Measurements from ENCODE around the gene GMEB1.
"Not testable (repeated sequence)": the region's sequence is repeated elsewhere in the genome, so short reads cannot be mapped to it uniquely, and the experiment has no call there.

GMEB1 gene

GRCh38 chr1:28668191-28668955 is at the start of gene GMEB1:
Gene GMEB1, plus strand, starts transcription at chr1:28668784. Its CDS starts 14,829 bp downstream, at chr1:28683613.
- no peaks in the 10 kb centered on the region for H3K27me3 ChIP-seq (ENCODE audit: control insufficient read depth, insufficient read depth, low read length)
- H3K4me3 ChIP-seq (ENCODE audit: low read depth, low read length), result peak within 1 kb of the TSS; percentile 82
- peak within 1 kb of the TSS; percentile 97 for H3K27ac ChIP-seq (ENCODE audit: low read depth, low read length)
- H3K4me1 ChIP-seq (ENCODE audit: control insufficient read depth, insufficient read depth, low read length), result 0 out of 2 replicates have a peak, but pooled peaks cover 10% of the 10 kb centered on the region
- no peaks in the 10 kb centered on the region for H3K9me3 ChIP-seq (ENCODE audit: control insufficient read depth, insufficient read depth, low read length)
- no peaks in the 10 kb centered on the region for H3K36me3 ChIP-seq (ENCODE audit: control insufficient read depth, insufficient read depth, low read length)
- peak within 1 kb of the TSS; percentile 89 for H3K9ac ChIP-seq (ENCODE audit: low read depth, low read length)

GRCh38 chr1:28631713-28632112 is 36.9 kb upstream of the GMEB1 start:
- no peaks in the 10 kb centered on the region; the same call in 1 of the 2 replicates for H3K36me3 ChIP-seq (ENCODE audit: control insufficient read depth, insufficient read depth, low read length)
- no peak overlapping the region for H3K9ac ChIP-seq (ENCODE audit: low read depth, low read length)
- no peak overlapping the region for H3K4me3 ChIP-seq (ENCODE audit: low read depth, low read length)
- H3K27me3 ChIP-seq (ENCODE audit: control insufficient read depth, insufficient read depth, low read length), result no peaks in the 10 kb centered on the region
- H3K4me1 ChIP-seq (ENCODE audit: control insufficient read depth, insufficient read depth, low read length), result no peaks in the 10 kb centered on the region
- H3K27ac ChIP-seq (ENCODE audit: low read depth, low read length), result no peak overlapping the region
- H3K9me3 ChIP-seq (ENCODE audit: control insufficient read depth, insufficient read depth, low read length), result no peaks in the 10 kb centered on the region

- Histone ChIP-seq H3K9me3 (ENCODE audit: control insufficient read depth, insufficient read depth, low read length) (no peaks in the 10 kb centered on the region), H3K4me3 (ENCODE audit: low read depth, low read length) (no peak overlapping the region), H3K27ac (ENCODE audit: low read depth, low read length) (no peak overlapping the region), H3K27me3 (ENCODE audit: control insufficient read depth, insufficient read depth, low read length) (no peaks in the 10 kb centered on the region), H3K36me3 (ENCODE audit: control insufficient read depth, insufficient read depth, low read length) (no peaks in the 10 kb centered on the region; the same call in 1 of the 2 replicates), H3K4me1 (ENCODE audit: control insufficient read depth, insufficient read depth, low read length) (no peaks in the 10 kb centered on the region), H3K9ac (ENCODE audit: low read depth, low read length) (no peak overlapping the region)
These were observed 36.0 kb upstream of the GMEB1 start for GRCh38 chr1:28632560-28632959.

DNA sequence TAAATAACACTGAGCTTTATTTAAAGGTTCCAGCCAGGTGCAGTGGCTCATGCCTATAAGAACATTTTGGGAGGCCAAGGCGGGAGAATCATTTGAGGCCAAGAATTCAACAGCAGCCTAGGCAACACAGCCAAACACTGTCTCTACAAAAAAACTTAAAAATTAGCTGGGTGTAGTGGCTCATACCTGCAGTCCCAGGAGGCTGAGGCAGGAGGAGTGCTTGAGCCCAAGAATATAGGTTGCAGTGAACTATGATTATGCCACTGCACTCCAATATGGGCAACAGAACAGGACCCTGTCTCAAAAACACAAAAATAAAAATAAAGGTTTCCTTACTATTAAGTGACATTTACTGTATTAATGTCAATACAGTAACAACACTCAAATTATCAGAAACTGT is 27.8 kb upstream of the GMEB1 start:
- 0 out of 2 replicates have a peak, but pooled peaks cover 4% of the 10 kb centered on the region for H3K36me3 ChIP-seq (ENCODE audit: control insufficient read depth, insufficient read depth, low read length)
- H3K4me3 ChIP-seq (ENCODE audit: low read depth, low read length), result no peak overlapping the region
- H3K27ac ChIP-seq (ENCODE audit: low read depth, low read length), result no peak overlapping the region
- H3K27me3 ChIP-seq (ENCODE audit: control insufficient read depth, insufficient read depth, low read length), result no peaks in the 10 kb centered on the region
- H3K4me1 ChIP-seq (ENCODE audit: control insufficient read depth, insufficient read depth, low read length), result 0 out of 2 replicates have a peak, but pooled peaks cover 4% of the 10 kb centered on the region
- H3K9ac ChIP-seq (ENCODE audit: low read depth, low read length), result no peak overlapping the region
- no peaks in the 10 kb centered on the region for H3K9me3 ChIP-seq (ENCODE audit: control insufficient read depth, insufficient read depth, low read length)

DNA sequence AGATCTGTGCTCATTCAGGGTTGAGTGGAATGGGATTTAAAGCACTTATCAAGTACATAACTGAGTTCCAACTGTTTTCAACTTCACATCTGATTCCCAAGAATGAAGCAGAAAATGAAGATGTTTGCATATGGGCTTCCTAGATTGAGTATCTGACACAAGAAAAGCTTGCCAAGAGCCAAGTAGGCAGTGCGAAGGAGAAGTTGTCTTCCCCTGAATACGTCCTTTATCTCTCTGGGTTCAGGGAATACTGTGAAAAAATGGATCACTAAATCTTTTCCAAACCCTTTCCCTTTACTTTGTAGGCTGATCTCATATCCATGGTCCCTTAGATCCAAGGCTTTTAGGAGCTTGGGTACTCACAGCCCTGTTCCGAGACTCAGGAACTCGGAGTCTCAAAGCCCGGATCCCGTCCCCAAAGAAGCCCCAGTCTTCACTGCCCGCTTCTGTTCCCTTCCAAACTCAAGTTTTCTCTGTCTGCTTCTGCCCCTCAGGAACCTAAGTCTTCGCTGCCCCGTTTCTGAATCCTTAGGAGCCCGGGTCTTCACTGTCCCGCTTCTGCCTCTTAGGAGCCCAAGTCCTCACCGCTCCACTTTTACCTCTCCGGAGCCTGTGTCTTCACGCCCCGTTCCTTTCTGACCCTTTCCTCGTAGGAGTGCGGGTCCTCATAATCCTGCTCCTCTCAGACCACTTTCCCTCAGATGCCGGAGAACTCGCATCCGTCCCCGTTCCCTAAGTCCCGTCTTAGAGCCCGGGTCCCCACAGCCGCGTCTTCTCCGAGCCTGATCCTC is 26.3 kb upstream of the GMEB1 start:
- no peaks in the 10 kb centered on the region for H3K27me3 ChIP-seq (ENCODE audit: control insufficient read depth, insufficient read depth, low read length)
- 0 out of 2 replicates have a peak, but pooled peaks cover 4% of the 10 kb centered on the region for H3K36me3 ChIP-seq (ENCODE audit: control insufficient read depth, insufficient read depth, low read length)
- no peaks in the 10 kb centered on the region for H3K9me3 ChIP-seq (ENCODE audit: control insufficient read depth, insufficient read depth, low read length)
- H3K27ac ChIP-seq (ENCODE audit: low read depth, low read length), result peak overlapping the region; percentile 96
- 0 out of 2 replicates have a peak, but pooled peaks cover 4% of the 10 kb centered on the region for H3K4me1 ChIP-seq (ENCODE audit: control insufficient read depth, insufficient read depth, low read length)
- peak overlapping the region; percentile 81 for H3K9ac ChIP-seq (ENCODE audit: low read depth, low read length)
- H3K4me3 ChIP-seq (ENCODE audit: low read depth, low read length), result peak overlapping the region; percentile 91

- Histone ChIP-seq H3K27ac (ENCODE audit: low read depth, low read length) (peak within 1 kb of the TSS; percentile 96), H3K4me3 (ENCODE audit: low read depth, low read length) (peak within 1 kb of the TSS; percentile 91), H3K36me3 (ENCODE audit: control insufficient read depth, insufficient read depth, low read length) (0 out of 2 replicates have a peak, but pooled peaks cover 4% of the 10 kb centered on the region), H3K9me3 (ENCODE audit: control insufficient read depth, insufficient read depth, low read length) (no peaks in the 10 kb centered on the region), H3K9ac (ENCODE audit: low read depth, low read length) (peak within 1 kb of the TSS; percentile 84), H3K4me1 (ENCODE audit: control insufficient read depth, insufficient read depth, low read length) (0 out of 2 replicates have a peak, but pooled peaks cover 8% of the 10 kb centered on the region), H3K27me3 (ENCODE audit: control insufficient read depth, insufficient read depth, low read length) (no peaks in the 10 kb centered on the region)
These were observed 25.5 kb upstream of the GMEB1 start, which contains the start of gene TAF12 for GRCh38 chr1:28642847-28643635. Gene TAF12, minus strand, starts transcription at chr1:28643067. Its CDS starts 20,986 bp downstream, at chr1:28622081.

DNA sequence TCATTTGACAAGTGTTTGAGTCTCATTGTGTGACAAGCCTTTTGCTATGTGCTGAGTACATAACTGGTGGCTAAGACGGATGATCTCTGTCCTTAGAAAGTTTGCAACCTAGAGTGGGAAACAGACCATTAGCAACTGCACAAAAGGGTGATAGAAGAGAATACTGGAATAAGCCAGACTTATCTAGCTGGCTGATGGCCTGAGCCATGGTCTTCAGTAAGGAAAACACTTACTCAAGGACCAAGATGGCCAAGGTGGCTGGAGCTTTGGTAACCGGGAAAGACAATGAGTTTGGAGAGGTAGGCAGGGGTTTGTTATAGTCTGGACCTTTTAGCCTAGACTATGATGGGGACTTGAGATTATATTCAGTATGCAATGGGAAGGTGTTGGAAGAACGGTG is 24.1 kb upstream of the GMEB1 start:
- no peaks in the 10 kb centered on the region for H3K27me3 ChIP-seq (ENCODE audit: control insufficient read depth, insufficient read depth, low read length)
- 0 out of 2 replicates have a peak, but pooled peaks cover 4% of the 10 kb centered on the region for H3K36me3 ChIP-seq (ENCODE audit: control insufficient read depth, insufficient read depth, low read length)
- no peak overlapping the region for H3K9ac ChIP-seq (ENCODE audit: low read depth, low read length)
- H3K27ac ChIP-seq (ENCODE audit: low read depth, low read length), result no peak overlapping the region
- no peak overlapping the region for H3K4me3 ChIP-seq (ENCODE audit: low read depth, low read length)
- 0 out of 2 replicates have a peak, but pooled peaks cover 8% of the 10 kb centered on the region for H3K4me1 ChIP-seq (ENCODE audit: control insufficient read depth, insufficient read depth, low read length)
- H3K9me3 ChIP-seq (ENCODE audit: control insufficient read depth, insufficient read depth, low read length), result no peaks in the 10 kb centered on the region

DNA sequence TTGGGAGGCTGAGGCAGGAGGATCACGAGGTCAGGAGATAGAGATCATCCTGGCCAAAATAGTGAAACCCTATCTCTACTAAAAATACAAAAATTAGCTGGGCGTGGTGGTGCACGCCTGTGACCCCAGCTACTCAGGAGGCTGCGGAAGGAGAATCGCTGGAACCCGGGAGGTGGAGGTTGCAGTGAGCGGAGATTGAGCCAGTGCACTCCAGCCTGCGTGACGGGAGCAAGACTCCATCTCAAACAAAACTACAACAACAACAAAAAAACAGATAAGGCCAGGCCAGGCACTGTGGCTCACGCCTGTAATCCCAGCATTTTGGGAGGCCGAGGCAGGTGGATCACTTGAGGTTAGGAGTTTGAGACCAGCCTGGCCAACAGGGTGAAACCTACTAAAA is 23.2 kb upstream of the GMEB1 start:
- not testable (repeated sequence) for H3K4me1 ChIP-seq (ENCODE audit: control insufficient read depth, insufficient read depth, low read length); H3K36me3 ChIP-seq (ENCODE audit: control insufficient read depth, insufficient read depth, low read length); H3K9me3 ChIP-seq (ENCODE audit: control insufficient read depth, insufficient read depth, low read length); H3K9ac ChIP-seq (ENCODE audit: low read depth, low read length); H3K4me3 ChIP-seq (ENCODE audit: low read depth, low read length); H3K27ac ChIP-seq (ENCODE audit: low read depth, low read length); H3K27me3 ChIP-seq (ENCODE audit: control insufficient read depth, insufficient read depth, low read length)

- H3K4me1 ChIP-seq (ENCODE audit: control insufficient read depth, insufficient read depth, low read length), result 0 out of 2 replicates have a peak, but pooled peaks cover 8% of the 10 kb centered on the region
- H3K9ac ChIP-seq (ENCODE audit: low read depth, low read length), result no peak overlapping the region
- no peaks in the 10 kb centered on the region for H3K9me3 ChIP-seq (ENCODE audit: control insufficient read depth, insufficient read depth, low read length)
- no peaks in the 10 kb centered on the region for H3K36me3 ChIP-seq (ENCODE audit: control insufficient read depth, insufficient read depth, low read length)
- H3K27me3 ChIP-seq (ENCODE audit: control insufficient read depth, insufficient read depth, low read length), result no peaks in the 10 kb centered on the region
- H3K4me3 ChIP-seq (ENCODE audit: low read depth, low read length), result no peak overlapping the region
- H3K27ac ChIP-seq (ENCODE audit: low read depth, low read length), result no peak overlapping the region
These were observed 22.5 kb upstream of the GMEB1 start for GRCh38 chr1:28646040-28646439.

- H3K36me3 ChIP-seq (ENCODE audit: control insufficient read depth, insufficient read depth, low read length), result no peaks in the 10 kb centered on the region
- no peaks in the 10 kb centered on the region for H3K27me3 ChIP-seq (ENCODE audit: control insufficient read depth, insufficient read depth, low read length)
These were observed 20.5 kb upstream of the GMEB1 start for GRCh38 chr1:28648008-28648473.

More at GRCh38 chr1:28648008-28648473, 20.5 kb upstream of the GMEB1 start:
- Histone ChIP-seq H3K9ac (ENCODE audit: low read depth, low read length) (peak overlapping the region; percentile 98), H3K9me3 (ENCODE audit: control insufficient read depth, insufficient read depth, low read length) (no peaks in the 10 kb centered on the region), H3K4me1 (ENCODE audit: control insufficient read depth, insufficient read depth, low read length) (0 out of 2 replicates have a peak, but pooled peaks cover 4% of the 10 kb centered on the region), H3K4me3 (ENCODE audit: low read depth, low read length) (peak overlapping the region; percentile 46), H3K27ac (ENCODE audit: low read depth, low read length) (peak overlapping the region; percentile 99)
